NCI-H510A (cell line): ENCODE measurements around the gene HK2.

Source experiments
- DNase-seq: peaks from one replicate; lab custom pipeline; 2025; lab: John Stamatoyannopoulos, UW

HK2 gene

DNA sequence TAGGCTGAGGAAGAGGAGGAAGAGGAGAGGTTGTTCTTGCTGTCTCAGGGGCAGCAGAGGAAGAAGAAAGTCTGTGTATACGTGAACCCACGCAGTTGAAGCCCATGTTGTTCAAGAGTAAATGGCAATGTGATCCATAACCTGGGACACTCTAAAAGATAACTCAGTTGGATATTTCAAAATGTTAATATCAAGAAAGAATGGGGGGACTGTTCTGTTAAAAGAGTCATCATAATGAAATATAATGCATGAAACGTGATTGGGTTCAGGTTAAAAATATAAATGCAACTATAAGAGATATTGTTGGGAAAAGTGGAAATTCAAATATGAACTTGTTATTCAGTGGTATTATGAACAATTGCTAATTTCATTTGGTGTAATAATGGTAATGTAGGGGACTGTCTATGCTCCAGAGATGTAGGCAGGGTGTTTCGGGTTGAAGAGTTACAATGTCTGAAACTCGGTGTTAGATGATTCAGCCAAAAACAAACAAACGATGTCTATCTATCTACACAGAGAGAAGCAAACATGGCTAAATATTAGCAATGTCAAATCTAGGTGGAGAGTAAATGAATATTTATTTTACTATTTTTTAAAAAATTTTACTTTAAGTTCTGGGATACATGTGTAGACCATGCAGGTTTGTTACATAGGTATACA is 103.4 kb downstream of the HK2 start:
- no peak for DNase-seq

DNA sequence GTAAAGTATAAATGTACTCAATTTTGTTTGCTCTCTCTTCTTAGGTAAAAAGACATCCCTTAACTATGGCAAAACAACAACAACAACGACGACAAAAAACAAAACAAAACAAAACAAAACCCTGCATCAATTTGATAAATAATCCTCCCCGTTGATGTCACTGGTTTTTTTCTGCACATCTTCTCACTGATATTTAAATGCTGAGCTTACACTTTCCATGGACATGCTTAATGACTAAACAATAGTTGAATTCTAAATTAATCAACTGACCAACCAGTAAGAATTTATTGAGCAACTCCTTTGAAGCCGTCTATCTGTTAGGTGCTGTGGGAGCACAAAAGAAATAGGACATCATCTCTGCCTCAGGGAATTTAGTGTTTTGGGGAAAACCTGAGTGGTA is 104.3 kb downstream of the HK2 start:
- DNase-seq: no peak

DNA sequence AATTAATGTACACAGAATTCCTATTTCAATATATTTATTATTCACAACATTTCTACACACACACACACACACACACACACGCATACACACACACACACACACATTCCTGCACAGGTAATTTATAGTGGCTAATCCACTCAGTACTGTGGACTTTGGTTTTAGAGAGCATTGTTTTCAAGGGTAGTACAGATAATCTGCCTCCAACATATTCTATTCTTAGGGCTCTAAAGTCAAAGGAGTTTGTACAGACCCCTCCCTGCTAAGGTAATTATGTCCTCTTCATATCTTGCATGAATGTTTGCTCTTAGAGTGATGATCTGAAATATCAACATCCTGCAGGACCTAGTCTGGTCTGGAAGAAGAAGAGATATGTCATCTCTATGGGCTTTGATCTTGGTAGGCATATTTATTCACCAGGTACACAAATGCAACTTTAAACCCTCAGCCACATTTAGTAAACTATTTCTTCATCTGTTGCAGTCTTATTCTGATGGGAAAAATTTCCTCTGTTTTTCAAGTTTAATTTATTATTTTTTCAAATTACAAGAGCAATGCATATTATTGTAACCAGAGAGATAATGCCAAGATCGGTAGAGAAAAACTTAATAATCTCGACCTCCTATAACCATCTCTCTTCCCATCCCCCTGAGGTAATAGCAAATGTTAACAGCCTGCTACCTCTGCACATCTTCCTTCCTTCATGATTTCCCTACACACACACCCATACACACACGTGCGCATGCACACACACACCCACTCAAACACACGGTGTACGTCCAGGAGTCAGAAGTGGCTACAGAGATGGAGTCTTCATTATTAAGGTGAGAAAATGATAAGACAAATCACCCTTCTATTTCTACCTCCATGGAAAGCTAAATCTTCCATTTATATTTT is 106.2 kb downstream of the HK2 start:
- DNase-seq: no peak

DNA sequence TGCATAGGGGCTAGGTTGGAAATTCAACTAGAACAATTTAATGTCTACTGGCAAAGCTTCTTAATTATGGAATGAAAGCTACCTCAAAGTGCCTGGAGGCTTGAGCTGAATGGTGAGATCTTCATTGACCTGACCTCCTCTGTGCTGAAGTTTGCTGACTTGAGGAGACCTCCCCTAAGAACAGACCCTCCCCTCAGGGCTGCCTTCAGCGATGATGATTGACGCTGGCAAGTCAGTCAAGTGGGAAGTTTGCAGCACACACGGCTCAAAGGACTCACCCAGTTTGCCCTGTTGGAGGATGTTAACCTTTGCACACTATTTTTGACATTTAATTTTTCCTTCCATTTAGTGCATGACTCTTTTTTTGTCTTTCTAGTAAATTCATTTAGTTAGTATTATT is 107.4 kb downstream of the HK2 start:
- DNase-seq: no peak

DNA sequence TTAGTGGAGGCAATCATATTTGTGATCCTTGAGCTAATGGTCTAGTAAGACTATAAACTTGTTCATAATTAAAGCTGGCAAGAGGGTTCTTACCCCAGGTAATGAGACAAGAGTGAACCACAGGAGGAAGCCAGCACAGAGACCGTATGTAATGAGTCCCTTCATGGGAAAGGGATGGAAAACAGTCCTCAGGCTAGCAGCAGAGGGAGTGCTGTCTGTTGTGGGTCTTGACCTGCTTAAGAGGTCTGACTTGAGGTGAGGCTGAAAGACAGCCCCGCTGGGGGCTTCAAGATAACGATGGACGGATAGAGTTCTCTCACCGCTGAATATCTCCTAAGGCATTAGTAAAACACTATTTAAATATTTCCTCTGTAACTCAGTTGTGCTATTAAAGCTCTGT is 108.3 kb downstream of the HK2 start:
- DNase-seq: no peak
